Peyer's patch (tissue), 4 donors: ENCODE measurements around the gene RNGTT.

Source experiments
- POLR2A ChIP-seq, 2 donors: fragments of 450-650 bp; IDR thresholded peaks; one replicate each; pipeline ENCODE4 v1.5.1; 2017; ENCODE audit warnings: antibody characterized with exemption in 2 of 2, mild to moderate bottlenecking in 2 of 2, moderate library complexity in 2 of 2
- TF ChIP-seq, protein P1 (sequence below), 6 experiments: fragments of 450-650 bp in 4 of 6; fragments of 200-600 bp in 2 of 6; sonication (generic) in 1 of 6; IDR thresholded peaks; one replicate each; pipeline ENCODE4 v1.5.1; 2017 to 2019; ENCODE audit warnings: antibody characterized with exemption in 6 of 6, mild to moderate bottlenecking in 3 of 6, moderate library complexity in 1 of 6

DNA sequence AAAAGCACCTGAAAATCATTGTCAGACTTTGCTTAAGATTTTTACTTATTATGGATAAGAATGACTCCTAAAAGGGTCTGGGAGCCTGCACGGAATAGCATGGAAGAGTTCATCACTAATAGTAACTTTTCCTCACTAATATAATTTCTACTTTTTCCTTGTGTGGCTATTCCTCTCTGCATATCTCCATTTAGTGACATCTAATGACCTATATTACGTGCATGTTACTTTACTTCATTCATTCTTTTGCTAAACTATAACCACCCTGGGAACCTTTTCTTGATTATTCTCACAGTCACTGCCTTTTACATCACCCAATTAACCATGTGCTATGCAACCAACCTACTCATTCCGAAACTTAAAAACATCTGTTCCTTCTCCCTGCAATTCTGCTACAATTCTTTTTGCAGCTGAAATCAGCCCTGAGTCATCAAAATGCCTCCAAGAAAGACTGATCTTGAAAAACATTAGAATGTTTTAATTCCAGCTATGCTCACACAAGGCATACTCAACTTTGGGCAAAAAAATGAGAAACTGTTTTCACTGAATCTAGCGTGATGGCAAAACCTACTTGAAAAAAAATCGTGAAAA is 313.3 kb downstream of the RNGTT start:
- TF ChIP-seq, protein P1, sequence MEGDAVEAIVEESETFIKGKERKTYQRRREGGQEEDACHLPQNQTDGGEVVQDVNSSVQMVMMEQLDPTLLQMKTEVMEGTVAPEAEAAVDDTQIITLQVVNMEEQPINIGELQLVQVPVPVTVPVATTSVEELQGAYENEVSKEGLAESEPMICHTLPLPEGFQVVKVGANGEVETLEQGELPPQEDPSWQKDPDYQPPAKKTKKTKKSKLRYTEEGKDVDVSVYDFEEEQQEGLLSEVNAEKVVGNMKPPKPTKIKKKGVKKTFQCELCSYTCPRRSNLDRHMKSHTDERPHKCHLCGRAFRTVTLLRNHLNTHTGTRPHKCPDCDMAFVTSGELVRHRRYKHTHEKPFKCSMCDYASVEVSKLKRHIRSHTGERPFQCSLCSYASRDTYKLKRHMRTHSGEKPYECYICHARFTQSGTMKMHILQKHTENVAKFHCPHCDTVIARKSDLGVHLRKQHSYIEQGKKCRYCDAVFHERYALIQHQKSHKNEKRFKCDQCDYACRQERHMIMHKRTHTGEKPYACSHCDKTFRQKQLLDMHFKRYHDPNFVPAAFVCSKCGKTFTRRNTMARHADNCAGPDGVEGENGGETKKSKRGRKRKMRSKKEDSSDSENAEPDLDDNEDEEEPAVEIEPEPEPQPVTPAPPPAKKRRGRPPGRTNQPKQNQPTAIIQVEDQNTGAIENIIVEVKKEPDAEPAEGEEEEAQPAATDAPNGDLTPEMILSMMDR (IDR thresholded peaks at IDR 0.05): no peak
- TF ChIP-seq POLR2A (IDR thresholded peaks at IDR 0.05): no peak
